Astrocyte of the spinal cord (primary cell): ENCODE results near the gene MYH15.

Source experiments
- DNase-seq: peaks from one replicate; pipeline ENCODE4 v3.0.0; 2011; ENCODE audit warnings: low read depth, low spot score
- H3K4me3 ChIP-seq: 2 replicates; pipeline ENCODE4 v1.5.1; 2011; ENCODE audit warnings: low read depth, mild to moderate bottlenecking, low read length, moderate library complexity
- CTCF ChIP-seq: IDR thresholded peaks from 2 replicates; pipeline ENCODE4 v1.5.1; 2012; ENCODE audit warnings: low read depth, mild to moderate bottlenecking, low read length, inconsistent platforms
- in situ Hi-C: cut with HindIII; loops from 2 replicates; pipeline ENCODE4 v1.10.0; 2017; ENCODE audit warnings: low sequenced_read_pairs

Gene MYH15

DNA sequence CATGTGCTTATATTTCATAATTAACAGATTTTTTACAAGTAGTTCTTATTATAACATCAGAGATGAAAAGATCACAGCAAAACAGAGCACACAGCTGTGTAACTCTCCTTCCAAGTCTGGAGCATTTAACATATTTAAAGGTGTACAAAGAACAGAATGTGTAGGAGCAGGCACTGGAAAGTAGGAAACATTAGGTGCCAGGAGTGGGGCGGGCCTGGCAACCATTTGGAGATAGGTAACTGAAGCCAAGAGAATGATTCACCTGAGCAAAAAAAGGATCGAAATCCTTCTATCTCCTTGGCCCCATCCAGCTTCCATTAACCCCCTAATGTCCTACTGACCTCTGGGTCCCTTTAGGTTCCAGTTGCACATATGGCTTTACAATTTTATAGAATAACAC, 2.3 kb upstream of the MYH15 start:
- no peak for DNase-seq
- TF ChIP-seq CTCF: no peak
- no peak overlapping the region for H3K4me3 ChIP-seq
- in situ Hi-C loops: no loop called here

DNA sequence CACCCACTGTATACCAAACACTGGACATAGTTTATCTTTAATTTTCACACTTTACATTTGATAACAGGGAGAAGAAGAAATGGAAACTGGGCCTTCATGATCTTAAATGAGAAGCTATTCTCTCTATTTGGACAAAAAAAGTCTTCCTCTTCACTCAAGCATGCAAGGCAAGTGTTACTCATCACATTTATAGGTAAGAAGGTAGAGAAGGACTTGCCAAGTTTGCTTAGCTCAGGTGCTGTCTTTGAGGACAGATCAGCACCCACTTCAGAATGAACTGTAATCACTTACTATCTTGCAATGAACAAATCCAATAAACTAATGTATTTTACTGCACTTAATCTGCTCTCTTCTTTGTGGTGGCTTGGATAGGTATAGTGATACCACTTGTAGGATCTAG, 1.1 kb upstream of the MYH15 start:
- no peak for TF ChIP-seq CTCF
- in situ Hi-C loops: no loop called here
- DNase-seq: no peak
- no peak overlapping the region for H3K4me3 ChIP-seq

DNA sequence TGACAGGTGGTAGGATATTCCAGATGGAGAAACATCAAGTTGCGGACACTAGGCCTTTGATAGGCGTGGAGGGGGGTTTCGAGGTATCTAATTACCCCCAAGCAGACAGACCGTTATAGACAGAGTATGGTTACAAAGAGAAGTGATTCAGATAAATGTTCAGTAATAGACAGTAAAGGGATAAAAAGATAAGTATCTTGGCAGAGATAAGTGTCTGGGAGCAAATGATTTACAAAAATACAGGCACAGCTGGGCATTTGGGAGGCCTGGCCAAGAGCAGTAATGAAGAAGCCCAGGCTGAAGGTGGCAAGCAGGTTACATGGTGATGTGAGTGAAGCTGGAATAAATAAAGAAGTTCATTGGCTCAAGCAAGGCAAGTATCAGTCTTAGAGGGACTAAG, 659 bp upstream of the MYH15 start:
- H3K4me3 ChIP-seq: no peak overlapping the region
- DNase-seq: no peak
- in situ Hi-C loops: no loop called here
- no peak for TF ChIP-seq CTCF

DNA sequence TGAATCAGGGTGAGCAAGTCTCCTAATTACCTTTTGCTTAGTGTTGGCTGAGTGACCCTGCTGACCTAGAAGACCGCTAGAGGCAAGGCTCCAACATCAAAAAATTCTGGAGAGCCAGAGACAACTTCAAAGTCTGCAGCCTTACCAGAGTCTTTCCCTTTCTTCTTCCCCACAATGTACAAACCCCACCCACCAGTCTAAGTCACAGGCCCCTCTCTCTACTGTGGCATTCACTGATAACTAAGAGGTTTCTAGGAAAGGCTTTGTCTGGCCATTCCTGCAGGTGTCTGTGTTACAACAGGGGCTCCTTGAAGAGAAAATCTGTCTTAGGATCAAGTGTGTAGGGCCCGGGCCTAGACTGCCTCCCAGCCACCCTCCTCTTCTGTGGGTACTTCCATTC, 525 bp downstream of the MYH15 start:
- DNase-seq: no peak
- in situ Hi-C loops: no loop called here
- no peak overlapping the region for H3K4me3 ChIP-seq
- TF ChIP-seq CTCF: no peak

DNA sequence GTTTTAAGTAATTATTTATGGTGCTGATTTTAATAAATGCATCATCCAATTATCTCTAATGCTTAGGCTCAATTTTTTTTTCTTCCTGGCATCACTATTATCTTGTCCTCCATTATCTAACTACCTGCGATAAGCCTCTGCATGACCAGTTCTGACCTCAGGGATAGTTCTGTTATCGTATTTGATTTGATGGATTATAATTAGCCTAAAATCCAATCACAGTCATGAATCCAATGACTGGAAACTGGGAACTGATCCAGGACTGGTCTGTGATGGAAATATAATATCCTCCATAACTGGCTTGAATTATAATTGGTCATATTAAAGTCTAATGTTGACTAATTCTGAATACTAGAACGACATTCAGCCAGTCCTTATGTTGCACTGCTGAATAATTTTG, 1.1 kb downstream of the MYH15 start:
- H3K4me3 ChIP-seq: no peak overlapping the region
- DNase-seq: no peak
- in situ Hi-C loops: no loop called here
- no peak for TF ChIP-seq CTCF

DNA sequence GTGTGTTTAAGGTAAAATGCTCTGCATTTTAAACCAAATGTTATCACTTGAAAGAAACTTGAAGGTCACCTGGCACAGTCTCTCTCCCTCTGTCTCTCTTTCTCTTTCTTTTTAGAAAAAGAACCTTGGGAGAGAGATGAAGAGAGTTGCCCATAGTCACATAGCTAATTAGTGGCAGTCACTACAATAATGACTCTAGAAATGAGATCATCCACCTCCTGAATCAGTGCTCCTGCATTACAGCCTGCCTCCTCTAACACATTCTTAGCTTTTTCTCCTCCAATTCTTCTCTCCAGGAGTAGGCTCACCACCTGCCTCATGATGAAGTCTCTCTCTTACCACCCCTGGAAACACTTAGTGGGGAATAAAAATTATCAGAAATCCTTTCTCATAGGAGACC, 2.5 kb downstream of the MYH15 start:
- DNase-seq: no peak
- no peak overlapping the region for H3K4me3 ChIP-seq
- in situ Hi-C loops: no loop called here
- TF ChIP-seq CTCF: no peak

GRCh38 chr3:108505811-108506210, 4.6 kb downstream of the MYH15 start:
- DNase-seq: no peak
- TF ChIP-seq CTCF: no peak
- in situ Hi-C loops: no loop called here
- H3K4me3 ChIP-seq: no peak overlapping the region
